Measurements from ENCODE around the gene TLR2.

TLR2 gene

DNA sequence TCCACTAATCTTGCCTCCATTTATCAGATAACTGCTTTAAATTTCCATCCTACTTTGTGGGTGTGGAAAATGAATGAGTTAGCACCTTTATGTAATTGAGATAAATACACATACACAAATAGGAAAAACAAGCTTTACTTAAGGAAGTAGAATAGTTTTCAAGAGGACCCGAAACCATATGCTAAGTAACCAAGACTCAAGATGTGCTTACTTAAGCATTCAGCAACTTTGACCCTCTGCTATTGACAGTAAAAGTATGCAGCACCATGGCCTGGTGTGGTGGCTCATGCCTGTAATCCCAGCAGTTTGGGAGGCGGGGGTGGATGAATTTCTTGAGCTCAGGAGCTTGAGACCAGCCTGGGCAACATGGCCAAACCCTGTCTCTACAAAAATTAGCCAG lies 45.8 kb downstream of the TLR2 start:
- TF ChIP-seq, protein P1, sequence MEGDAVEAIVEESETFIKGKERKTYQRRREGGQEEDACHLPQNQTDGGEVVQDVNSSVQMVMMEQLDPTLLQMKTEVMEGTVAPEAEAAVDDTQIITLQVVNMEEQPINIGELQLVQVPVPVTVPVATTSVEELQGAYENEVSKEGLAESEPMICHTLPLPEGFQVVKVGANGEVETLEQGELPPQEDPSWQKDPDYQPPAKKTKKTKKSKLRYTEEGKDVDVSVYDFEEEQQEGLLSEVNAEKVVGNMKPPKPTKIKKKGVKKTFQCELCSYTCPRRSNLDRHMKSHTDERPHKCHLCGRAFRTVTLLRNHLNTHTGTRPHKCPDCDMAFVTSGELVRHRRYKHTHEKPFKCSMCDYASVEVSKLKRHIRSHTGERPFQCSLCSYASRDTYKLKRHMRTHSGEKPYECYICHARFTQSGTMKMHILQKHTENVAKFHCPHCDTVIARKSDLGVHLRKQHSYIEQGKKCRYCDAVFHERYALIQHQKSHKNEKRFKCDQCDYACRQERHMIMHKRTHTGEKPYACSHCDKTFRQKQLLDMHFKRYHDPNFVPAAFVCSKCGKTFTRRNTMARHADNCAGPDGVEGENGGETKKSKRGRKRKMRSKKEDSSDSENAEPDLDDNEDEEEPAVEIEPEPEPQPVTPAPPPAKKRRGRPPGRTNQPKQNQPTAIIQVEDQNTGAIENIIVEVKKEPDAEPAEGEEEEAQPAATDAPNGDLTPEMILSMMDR (conservative IDR thresholded peaks at IDR 0.05), result no peak
- no peak for TF ChIP-seq ZFX (IDR thresholded peaks at IDR 0.05)
- no peak overlapping the region for H3K27ac ChIP-seq

DNA sequence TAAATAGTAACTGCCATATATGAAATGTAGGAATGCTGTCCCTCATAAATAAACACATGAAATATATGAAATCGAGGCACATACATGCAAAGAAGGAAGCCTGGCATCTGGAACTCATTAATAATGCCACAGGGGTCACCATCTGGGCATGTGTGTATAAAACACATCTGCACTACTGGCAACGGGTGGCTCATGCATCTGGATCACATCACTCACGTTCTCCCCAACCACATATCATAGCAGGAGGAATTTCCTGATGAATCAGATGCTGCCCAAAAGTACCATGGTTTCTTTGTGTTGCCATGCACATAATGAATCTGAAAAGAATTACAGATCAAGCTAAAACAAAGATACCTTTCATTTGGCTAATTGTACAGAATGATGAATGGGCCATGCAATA lies 47.2 kb downstream of the TLR2 start:
- H3K27ac ChIP-seq, result no peak overlapping the region
- TF ChIP-seq ZFX (IDR thresholded peaks at IDR 0.05), result no peak
- TF ChIP-seq, protein P1 (conservative IDR thresholded peaks at IDR 0.05), result no peak

DNA sequence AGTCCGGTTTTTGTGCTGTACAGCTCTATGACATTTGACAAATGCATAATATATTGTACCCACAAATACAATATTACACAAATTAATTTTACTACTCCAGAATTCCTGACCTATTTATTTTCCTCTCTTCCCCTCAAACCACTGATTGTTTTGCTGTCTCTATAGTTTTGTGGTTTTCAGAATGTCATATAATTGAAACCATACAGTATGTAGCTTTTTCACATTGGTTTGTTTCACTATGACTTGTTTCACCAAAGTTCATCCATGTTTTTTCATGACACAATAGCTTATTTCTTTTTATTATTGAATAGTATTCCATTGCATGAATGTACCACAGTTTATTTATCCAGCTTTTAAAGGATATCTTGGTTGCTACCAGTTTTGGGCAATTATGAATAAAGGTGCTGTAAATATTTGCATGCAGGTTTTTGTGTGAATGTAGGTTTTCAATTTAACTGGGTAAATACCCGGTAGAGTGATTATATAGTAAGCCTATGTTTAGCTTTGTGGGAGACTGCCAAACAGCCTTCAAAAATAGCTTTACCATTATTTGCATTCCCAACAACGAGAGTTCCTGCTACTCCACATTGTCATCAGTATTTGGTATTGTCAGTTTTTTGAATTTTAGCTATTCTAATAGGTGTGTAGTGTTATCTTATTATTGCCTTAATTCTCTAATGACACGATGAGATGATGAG lies 49.8 kb downstream of the TLR2 start:
- H3K27ac ChIP-seq, result no peak overlapping the region
- TF ChIP-seq, protein P1 (conservative IDR thresholded peaks at IDR 0.05), result no peak
- no peak for TF ChIP-seq ZFX (IDR thresholded peaks at IDR 0.05)

DNA sequence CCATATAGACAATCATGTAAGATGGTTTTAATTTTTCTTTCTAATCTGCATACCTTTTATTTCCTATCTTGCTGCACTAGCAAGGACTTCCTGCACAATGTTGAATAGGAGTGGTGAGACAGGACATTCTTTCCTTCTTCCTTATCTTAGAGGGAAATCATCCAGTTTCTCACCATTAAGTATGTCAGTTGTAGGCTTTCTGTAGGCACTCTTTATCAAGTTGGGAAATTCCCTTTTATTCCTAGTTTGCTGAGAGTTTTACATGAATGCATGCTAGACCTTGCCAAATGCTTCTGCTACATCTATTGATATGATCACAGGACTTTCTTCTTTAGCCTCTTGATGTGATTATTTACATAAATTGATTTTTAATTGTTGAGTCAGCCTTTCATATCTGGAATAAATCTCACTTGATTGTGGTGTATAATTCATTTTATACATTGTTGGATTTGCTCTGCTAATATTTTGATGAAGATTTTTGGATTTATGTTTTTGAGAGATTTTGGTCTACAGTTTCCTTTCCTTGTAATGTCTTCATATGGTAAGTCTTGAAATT lies 51.9 kb downstream of the TLR2 start:
- TF ChIP-seq ZFX (IDR thresholded peaks at IDR 0.05), result no peak
- TF ChIP-seq, protein P1 (conservative IDR thresholded peaks at IDR 0.05), result no peak
- H3K27ac ChIP-seq, result no peak overlapping the region

DNA sequence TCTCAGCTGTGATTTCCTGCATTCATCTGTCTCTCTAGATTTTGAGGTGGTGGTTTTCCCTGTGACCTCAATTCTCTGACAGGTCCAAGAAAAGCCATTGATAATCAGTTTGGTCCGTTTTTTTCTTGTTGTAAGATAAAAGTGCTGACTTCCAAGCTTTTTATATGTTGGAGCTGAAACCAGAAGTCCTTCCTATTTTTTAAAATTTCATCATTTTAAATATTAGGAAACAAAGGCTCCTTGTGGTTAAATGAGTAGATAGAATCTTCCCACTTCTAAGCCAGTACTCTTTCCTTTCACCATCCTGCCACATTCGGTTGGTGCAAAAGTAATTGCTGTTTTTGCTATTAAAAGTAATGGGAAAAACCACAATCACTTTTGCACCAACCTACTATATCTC lies 57.5 kb downstream of the TLR2 start:
- no peak overlapping the region for H3K27ac ChIP-seq
- TF ChIP-seq, protein P1 (conservative IDR thresholded peaks at IDR 0.05), result no peak
- no peak for TF ChIP-seq ZFX (IDR thresholded peaks at IDR 0.05)

DNA sequence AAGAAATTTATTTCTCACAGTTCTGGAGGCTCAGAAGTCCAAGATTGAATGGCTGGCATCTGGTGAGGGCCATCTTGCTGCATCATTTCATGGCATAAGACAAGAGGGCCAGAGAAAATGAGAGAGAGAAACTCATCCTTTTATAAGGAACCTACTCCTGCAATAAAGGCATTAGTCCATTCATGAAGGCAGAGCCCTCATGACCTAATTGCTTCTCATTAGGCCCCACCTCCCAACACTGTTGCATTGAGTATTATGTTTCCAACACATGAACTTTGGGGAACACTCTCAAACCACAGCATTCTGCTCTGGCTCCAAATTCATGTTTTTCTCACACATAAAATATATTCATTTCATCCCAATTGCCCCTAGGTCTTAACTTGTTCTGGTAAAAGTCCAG lies 61.6 kb downstream of the TLR2 start:
- no peak for TF ChIP-seq ZFX (IDR thresholded peaks at IDR 0.05)
- TF ChIP-seq, protein P1 (conservative IDR thresholded peaks at IDR 0.05), result no peak
- no peak overlapping the region for H3K27ac ChIP-seq

DNA sequence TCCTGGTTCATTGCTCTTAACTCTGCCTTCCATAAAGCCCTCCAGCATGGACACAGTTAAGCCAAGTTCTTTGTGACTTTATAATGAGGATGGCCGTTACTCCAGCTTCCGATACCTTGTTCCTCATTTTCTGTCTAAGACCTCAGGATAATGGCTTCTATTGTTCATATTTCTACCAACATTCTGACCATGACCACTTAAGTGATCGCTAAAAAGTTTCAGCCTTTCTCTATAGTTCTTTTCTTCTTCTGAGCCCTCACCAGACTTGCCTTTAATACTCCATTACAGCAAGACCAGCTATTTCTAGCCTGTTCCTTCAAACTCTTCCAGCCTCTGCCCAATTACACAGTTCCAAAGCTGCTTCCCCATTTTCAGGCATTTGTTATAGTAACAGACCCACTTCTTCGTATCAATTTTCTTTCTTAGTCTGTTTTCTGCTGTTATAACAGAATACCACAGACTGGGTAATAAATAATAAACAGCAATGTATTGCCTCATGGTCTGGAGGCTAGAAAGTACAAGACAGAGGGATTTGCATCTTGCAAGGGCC lies 63.4 kb downstream of the TLR2 start:
- TF ChIP-seq, protein P1 (conservative IDR thresholded peaks at IDR 0.05), result no peak
- TF ChIP-seq ZFX (IDR thresholded peaks at IDR 0.05), result no peak
- no peak overlapping the region for H3K27ac ChIP-seq
